Activated CD4-positive, alpha-beta T cell treated with anti-CD3 and anti-CD28 coated beads, Interleukin-2, amount 10 ng/mL, durations not matched to agents 7 days and 5 days (primary cell): Measurements from ENCODE around the gene TBL3. TPM values are rescaled to one million over a fixed set of nuclear protein-coding genes. Genes with fewer than 3 reads are reported as not detected.
"Not testable (repeated sequence)": the region's sequence is repeated elsewhere in the genome, so short reads cannot be mapped to it uniquely, and the experiment has no call there.

Experiments
- CTCF ChIA-PET: fragments of 350-600 bp; sonication (Branson Sonifier 250); formaldehyde crosslinking; loops from one replicate; lab custom pipeline; 2021; ENCODE audit warnings: antibody characterized with exemption; lab: Charles Lee
- POLR2A ChIA-PET: fragments of 350-600 bp; sonication (Branson Sonifier 250); formaldehyde crosslinking; loops from one replicate; lab custom pipeline; 2021; ENCODE audit warnings: antibody characterized with exemption; lab: Charles Lee
- DNase-seq: peaks from one replicate; pipeline ENCODE4 v3.0.0-alpha.2; 2020
- H3K27ac Mint-ChIP-seq: one replicate; pipeline ENCODE4 v1.8.0; 2021; ENCODE audit warnings: mild to moderate bottlenecking, moderate library complexity, mixed read lengths
- H3K27me3 Mint-ChIP-seq: one replicate; pipeline ENCODE4 v1.8.0; 2021; ENCODE audit warnings: mixed read lengths
- H3K36me3 Mint-ChIP-seq: one replicate; pipeline ENCODE4 v1.8.0; 2021; ENCODE audit warnings: low read depth, mixed read lengths
- H3K4me1 Mint-ChIP-seq: one replicate; pipeline ENCODE4 v1.8.0; 2021; ENCODE audit warnings: mixed read lengths
- H3K4me3 Mint-ChIP-seq: one replicate; pipeline ENCODE4 v1.8.0; 2021; ENCODE audit warnings: mild to moderate bottlenecking, moderate library complexity, mixed read lengths
- H3K9me3 Mint-ChIP-seq: one replicate; pipeline ENCODE4 v1.8.0; 2021; ENCODE audit warnings: mixed read lengths
- total RNA-seq, 2 experiments: library from RNA; stranded (reverse); gene quantifications; one replicate each; pipeline ENCODE4 v1.2.3, GENCODE V29; 2021

Gene TBL3
- total RNA-seq, 2 experiments from 2014 or later = 26.1 to 27.0 TPM

DNA sequence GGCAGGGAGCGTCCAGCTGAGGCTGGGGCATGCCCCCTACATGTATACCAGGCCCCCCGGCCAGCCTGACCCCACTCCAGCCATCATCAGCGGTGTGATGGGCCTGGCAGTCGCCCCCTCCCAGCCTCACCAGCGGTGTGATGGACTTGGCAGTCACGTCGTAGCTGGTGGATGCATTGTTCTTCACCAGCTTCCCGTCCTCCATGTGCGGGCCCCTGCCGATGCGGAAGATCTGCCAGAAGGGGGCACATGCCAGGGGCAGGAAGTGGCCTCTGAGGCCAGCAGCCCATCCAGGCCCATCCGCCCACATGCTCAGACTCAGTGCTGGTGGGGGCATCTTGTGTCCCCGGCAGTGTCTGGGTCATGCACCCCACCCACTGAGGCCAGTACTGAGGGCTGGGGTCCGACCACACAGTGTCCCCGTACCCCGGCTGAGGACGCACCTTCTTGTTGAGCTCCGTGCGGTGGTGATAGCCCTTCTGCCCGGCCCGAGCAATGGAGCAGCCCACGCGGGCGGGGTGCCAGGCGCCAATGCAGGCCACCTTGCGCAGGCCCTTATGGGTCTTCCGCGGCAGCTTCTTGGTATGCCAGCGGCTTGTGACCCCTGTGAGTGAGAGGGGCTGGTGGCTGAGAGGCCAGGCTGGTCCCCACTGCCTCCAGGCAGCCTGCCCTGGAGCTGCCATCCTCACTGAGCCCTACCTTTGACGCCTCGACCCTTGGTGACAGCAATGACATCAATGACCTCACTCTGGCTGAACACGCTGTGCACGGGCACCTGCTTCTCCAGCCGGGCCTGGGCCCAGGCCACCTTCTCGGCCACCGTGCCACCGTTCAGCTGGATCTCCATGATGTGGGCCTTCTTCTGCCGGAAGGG, 25.1 kb upstream of the TBL3 start:
- Mint-ChIP-seq H3K4me1 (peaks cover 18% of the 10 kb centered on the region), H3K27ac (no peak overlapping the region), H3K9me3 (no peaks in the 10 kb centered on the region), H3K36me3 (no peaks in the 10 kb centered on the region), H3K27me3 (no peaks in the 10 kb centered on the region), H3K4me3 (no peak overlapping the region)
- DNase-seq = no peak
- ChIA-PET POLR2A (no interaction called here), CTCF (interaction anchor here (0.6 to 0.7 kb wide), 2 partner anchors 13 to 1171 kb away, joined by 4 read pairs; partner anchors contain the start of gene NDUFB10)

DNA sequence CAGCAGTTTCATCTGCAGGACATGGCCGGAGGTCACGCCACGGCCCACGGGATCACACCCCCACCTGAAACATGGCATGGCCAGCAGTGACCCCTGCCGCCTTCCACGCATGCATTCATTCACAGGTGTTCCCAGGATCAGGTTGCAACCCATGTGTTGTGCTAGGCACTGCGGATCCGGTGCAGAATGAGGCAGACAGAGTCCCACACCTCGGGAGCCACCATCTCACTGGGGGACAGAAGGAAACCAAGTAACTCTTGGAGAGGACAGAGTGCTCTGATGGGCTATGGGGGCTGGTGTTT, 24.5 kb upstream of the TBL3 start:
- Mint-ChIP-seq H3K27ac (peak overlapping the region; percentile 25), H3K36me3 (no peaks in the 10 kb centered on the region), H3K4me3 (no peak overlapping the region), H3K27me3 (peaks cover 2% of the 10 kb centered on the region), H3K9me3 (no peaks in the 10 kb centered on the region), H3K4me1 (peaks cover 13% of the 10 kb centered on the region)
- ChIA-PET POLR2A (no interaction called here), CTCF (interaction anchor here (0.6 kb wide), 1 partner anchor 1170 kb away, joined by 4 read pairs; no protein-coding TSS in a partner anchor)
- no peak for DNase-seq

DNA sequence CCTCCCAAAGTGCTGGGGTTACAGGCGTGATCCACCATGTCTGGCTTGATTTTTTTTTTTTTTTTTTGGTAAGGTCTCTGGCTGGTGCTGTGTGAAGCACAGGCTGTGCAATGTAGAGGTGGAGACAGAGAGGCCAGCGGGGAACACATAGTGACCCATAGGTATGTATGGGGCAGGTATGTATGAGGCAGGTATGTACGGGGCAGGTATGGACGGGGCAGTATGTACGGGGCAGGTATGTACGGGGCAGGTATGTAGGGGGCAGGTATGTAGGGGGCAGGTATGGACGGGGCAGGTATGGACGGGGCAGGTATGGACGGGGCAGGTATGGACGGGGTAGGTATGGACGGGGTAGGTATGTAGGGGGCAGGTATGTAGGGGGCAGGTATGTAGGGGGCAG, 22.3 kb upstream of the TBL3 start:
- Mint-ChIP-seq H3K4me1 (peaks cover under 1% of the 10 kb centered on the region), H3K36me3 (no peaks in the 10 kb centered on the region), H3K27me3 (peaks cover 2% of the 10 kb centered on the region), H3K9me3 (no peaks in the 10 kb centered on the region), H3K4me3 (no peak overlapping the region), H3K27ac (no peak overlapping the region)
- no peak for DNase-seq
- ChIA-PET POLR2A (no interaction called here), CTCF (interaction anchor here (0.6 kb wide), 1 partner anchor 145 kb away, joined by 5 read pairs; no protein-coding TSS in a partner anchor)

DNA sequence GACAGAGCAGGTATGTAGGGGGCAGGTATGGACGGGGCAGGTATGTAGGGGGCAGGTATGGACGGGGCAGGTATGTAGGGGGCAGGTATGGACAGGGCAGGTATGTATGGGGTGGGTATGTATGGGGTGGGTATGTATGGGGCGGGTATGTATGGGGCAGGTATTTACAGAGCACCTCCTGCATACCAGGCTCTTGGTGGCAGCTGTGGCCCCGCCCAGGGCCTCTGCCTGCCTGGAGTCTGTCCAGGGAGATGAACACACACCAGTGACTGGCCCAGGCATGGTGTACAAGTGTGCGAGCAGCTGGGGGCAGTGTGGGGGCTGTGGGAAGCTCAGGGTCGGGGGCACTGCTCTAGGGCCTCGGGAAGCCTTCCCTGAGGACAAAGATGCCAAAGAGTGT, 21.8 kb upstream of the TBL3 start:
- Mint-ChIP-seq H3K4me1 (no peaks in the 10 kb centered on the region), H3K36me3 (no peaks in the 10 kb centered on the region), H3K9me3 (no peaks in the 10 kb centered on the region), H3K27me3 (peaks cover 2% of the 10 kb centered on the region), H3K4me3 (no peak overlapping the region), H3K27ac (no peak overlapping the region)
- ChIA-PET POLR2A (no interaction called here), CTCF (interaction anchor here (1.3 kb wide), 1 partner anchor 9 kb away, joined by 6 read pairs; the partner anchor contains the start of gene NDUFB10)
- no peak for DNase-seq

DNA sequence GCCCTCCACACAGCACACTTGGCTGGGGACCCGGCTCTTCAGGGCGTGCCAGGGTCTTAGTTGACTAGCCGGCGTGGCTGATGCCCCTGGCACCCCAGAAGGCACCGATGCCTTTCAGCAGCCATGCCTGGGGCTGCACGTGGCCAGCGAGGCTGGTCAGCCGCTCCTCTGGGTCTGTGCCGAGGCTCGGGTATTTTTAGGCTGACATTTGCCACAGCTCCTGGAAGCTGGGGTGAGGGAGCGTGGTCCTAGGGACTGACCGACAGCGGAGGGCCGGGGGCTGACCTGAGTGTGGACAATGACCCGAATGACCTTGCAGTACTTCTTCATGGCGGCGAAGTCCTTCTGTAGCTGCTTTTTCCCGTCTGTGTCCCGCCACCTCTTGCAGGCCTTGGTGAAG, 21.3 kb upstream of the TBL3 start:
- Mint-ChIP-seq H3K4me3 (no peak overlapping the region), H3K4me1 (no peaks in the 10 kb centered on the region), H3K27me3 (peaks cover 2% of the 10 kb centered on the region), H3K9me3 (no peaks in the 10 kb centered on the region), H3K27ac (no peak overlapping the region), H3K36me3 (no peaks in the 10 kb centered on the region)
- ChIA-PET CTCF (interaction anchor here (1.3 kb wide), 1 partner anchor 9 kb away, joined by 6 read pairs; the partner anchor contains the start of gene NDUFB10), POLR2A (no interaction called here)
- DNase-seq = no peak

DNA sequence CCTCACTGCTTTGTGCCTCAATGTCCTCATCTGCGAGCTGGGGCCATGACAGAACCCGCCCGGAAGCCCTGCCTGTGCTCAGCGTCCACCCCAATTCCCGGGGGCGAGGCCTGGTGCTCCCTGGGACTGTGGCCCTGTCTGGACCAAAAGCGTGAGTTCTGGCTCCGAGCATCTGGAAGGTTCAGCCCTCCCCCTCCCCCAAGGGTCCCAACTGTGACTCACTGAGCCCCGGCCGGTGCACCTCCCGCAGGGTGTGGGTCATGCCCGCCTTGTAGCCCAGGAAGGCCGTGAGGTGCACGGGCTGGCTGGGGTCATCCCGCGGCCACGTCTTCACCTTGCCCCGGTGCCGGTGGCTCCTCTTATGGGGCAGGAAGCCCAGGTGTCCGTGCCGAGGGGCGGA, 18.1 kb upstream of the TBL3 start:
- no peak overlapping the region for H3K4me3 Mint-ChIP-seq
- no peak overlapping the region for H3K27ac Mint-ChIP-seq
- H3K27me3 Mint-ChIP-seq = peaks cover 2% of the 10 kb centered on the region
- no peaks in the 10 kb centered on the region for H3K36me3 Mint-ChIP-seq
- no peaks in the 10 kb centered on the region for H3K9me3 Mint-ChIP-seq
- no peaks in the 10 kb centered on the region for H3K4me1 Mint-ChIP-seq
- DNase-seq = no peak
- CTCF ChIA-PET = no interaction called here
- POLR2A ChIA-PET = no interaction called here

DNA sequence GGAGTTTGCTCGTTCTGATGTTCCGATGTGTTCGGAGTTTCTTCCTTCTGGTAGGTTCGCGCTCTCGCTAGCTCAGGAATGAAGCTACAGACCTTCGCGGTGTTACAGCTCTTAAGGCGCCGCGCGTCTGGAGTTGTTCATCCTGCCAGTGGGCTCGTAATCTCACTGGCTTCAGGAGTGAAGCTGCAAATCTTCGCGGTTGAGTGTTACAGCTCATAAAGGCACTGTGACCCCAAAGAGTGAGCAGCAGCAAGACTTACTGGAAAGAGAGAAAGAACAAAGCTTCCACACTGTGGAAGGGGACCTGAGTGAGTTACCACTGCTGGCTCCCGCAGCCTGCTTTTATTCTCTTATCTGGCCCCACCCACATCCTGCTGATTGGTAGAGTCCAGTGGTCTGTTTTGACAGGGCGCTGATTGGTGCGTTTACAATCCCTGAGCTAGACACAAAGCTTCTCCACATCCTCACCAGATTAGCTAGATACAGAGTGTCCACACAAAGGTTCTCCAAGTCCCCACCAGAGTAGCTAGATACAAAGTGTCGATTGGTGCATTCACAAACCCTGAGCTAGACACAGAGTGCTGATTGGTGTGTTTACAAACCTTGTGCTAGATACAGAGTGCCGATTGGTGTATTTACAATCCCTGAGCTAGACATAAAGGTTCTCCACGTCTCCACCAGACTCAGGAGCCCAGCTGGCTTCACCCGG, 14.3 kb upstream of the TBL3 start:
- H3K27ac Mint-ChIP-seq, H3K9me3 Mint-ChIP-seq, H3K27me3 Mint-ChIP-seq, H3K4me3 Mint-ChIP-seq, DNase-seq, CTCF ChIA-PET, POLR2A ChIA-PET: not testable (repeated sequence)
- Mint-ChIP-seq H3K36me3 (peaks cover 17% of the 10 kb centered on the region), H3K4me1 (peaks cover 28% of the 10 kb centered on the region)

DNA sequence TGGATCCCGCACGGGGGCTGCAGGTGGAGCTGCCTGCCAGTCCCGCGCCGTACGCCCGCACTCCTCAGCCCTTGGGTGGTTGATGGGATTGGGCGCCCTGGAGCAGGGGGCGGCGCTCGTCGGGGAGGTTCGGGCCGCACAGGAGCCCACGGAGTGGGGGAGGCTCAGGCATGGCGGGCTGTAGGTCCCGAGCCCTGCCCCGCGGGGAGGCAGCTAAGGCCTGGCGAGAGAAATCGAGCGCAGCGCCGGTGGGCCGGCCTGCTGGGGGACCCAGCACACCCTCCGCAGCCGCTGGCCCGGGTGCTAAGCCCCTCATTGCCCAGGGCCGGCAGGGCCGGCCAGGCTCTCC, 13.7 kb upstream of the TBL3 start:
- DNase-seq, H3K4me3 Mint-ChIP-seq, H3K27me3 Mint-ChIP-seq, H3K27ac Mint-ChIP-seq, H3K9me3 Mint-ChIP-seq, POLR2A ChIA-PET: not testable (repeated sequence)
- Mint-ChIP-seq H3K4me1 (peaks cover 34% of the 10 kb centered on the region), H3K36me3 (peaks cover 22% of the 10 kb centered on the region)
- CTCF ChIA-PET = interaction anchor here (1.7 to 2.0 kb wide), 2 partner anchors 7 to 131 kb away, joined by 3 to 6 read pairs; partner anchors contain the start of genes FAHD1 and HAGH

DNA sequence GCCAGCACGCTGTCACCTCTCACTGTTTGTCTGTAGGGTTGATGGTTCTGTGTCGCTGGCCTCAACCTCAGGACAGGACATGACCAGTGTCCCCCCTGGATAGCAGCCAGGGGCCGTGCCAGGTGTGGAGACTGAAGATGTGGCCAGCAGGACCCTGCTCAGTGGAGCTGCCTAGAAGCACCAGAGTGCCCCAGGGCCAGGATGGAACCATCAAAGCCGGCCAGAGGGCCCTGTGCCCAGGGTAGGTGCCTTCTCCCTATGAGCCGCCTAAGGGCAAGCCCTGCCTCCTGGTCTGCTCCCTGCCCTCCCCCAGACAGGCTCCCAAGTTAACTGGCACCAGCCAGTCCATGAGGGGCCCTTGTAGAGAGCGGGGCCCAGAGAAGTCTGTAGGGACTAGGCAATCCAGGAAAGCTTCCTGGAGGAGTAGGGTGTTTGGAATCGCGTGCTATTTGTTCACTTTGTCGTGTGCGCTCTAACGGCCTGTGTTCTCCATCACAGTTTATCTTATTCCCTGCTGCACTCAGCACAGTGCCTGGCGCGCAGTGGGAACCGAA, 13.1 kb upstream of the TBL3 start:
- Mint-ChIP-seq H3K36me3 (peaks cover 29% of the 10 kb centered on the region), H3K27ac (peak overlapping the region; percentile 60), H3K4me1 (peaks cover 41% of the 10 kb centered on the region), H3K27me3 (no peaks in the 10 kb centered on the region), H3K4me3 (peak overlapping the region; percentile 93), H3K9me3 (no peaks in the 10 kb centered on the region)
- DNase-seq = no peak
- ChIA-PET POLR2A (no interaction called here), CTCF (interaction anchor here (1.0 to 2.0 kb wide), 3 partner anchors 8 to 132 kb away, joined by 3 to 6 read pairs (median 4); partner anchors contain the start of genes FAHD1 and HAGH)

DNA sequence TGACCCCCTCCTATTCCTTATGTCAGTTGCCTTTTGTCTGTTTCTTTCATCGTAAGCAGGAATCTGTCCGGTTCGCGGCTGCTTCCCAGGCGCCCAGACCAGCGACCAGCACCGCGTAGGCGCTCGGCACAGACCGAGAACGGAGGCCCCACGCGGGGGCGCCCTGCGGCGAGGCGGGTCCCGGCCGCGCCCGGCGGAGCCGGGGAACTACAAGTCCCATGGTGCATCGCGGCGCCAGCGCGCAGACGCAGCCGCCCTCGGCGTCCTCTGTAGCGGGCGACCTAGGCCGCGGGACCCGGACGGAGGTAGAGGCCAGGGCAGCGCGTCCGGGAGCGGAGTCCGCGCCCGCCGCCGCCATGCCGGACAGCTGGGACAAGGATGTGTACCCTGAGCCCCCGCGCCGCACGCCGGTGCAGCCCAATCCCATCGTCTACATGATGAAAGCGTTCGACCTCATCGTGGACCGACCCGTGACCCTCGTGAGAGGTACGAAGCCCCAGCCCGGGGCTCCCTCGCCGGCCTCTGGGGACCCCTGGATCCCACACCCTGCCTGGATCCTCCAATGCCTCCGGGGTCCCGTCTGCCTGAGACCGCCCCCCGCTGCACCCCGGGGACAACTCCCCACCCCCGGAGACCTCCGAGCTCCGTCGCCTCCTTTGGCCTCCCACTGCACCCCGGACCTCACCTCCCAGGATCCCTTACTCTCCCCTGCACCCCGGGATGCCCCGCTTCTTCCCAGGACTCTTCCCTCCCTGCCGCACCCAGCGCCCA, 12.4 kb upstream of the TBL3 start, which contains the start of gene NDUFB10:
NDUFB10 (plus strand) TSS at position 270 of the 771 bp plus-strand sequence; CDS start at position 357, 87 bp downstream.
- no peaks in the 10 kb centered on the region for H3K9me3 Mint-ChIP-seq
- DNase-seq = peak; percentile 91
- peaks cover 43% of the 10 kb centered on the region for H3K4me1 Mint-ChIP-seq
- ChIA-PET POLR2A (no interaction called here), CTCF (interaction anchor here (0.6 to 2.0 kb wide), 5 partner anchors 9 to 132 kb away, joined by 3 to 6 read pairs (median 3); partner anchors contain the start of genes FAHD1 and HAGH)
- peaks cover 34% of the 10 kb centered on the region for H3K36me3 Mint-ChIP-seq
- H3K4me3 Mint-ChIP-seq = peak within 1 kb of the TSS; percentile 93
- peak within 1 kb of the TSS; percentile 93 for H3K27ac Mint-ChIP-seq
- no peaks in the 10 kb centered on the region for H3K27me3 Mint-ChIP-seq

DNA sequence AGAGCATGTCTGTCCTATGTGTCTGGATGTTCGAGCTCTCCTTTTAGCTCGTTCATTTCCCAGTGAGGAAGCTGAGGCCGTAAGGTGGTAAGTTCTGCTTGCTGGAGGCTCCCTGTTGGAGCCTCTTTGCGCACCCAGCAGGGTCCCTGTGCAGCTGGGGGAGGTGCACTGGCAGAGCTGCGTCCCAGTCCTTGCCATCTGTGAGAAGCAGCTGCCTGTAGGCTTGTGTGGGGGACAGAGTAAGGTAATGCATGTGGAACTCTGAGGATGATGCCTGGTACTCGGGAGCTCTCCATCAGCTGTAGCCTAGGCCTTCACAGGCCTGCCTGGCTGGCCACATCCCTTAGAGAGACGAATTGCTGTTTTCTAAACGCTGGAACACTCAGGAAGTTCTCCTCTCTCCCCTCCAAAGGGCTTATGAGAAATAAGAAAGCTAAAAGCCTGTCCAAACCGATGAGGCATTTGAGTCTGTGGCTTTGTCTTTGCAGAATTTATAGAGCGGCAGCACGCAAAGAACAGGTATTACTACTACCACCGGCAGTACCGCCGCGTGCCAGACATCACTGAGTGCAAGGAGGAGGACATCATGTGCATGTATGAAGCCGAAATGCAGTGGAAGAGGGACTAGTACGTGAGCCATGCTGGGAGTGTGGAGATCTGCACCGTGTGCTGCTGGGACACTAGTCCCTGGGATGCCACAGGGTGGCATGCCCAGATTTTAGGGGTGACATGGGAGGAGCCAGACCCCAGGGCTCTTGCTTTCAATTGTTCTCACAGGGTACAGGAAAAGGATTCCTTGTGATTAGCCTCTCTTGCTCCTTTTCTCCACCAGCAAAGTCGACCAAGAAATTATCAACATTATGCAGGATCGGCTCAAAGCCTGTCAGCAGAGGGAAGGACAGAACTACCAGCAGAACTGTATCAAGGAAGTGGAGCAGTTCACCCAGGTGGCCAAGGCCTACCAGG, 10.9 kb upstream of the TBL3 start:
- ChIA-PET CTCF (interaction anchor here (1.1 kb wide), 1 partner anchor 61 kb away, joined by 3 read pairs; no protein-coding TSS in a partner anchor), POLR2A (no interaction called here)
- H3K36me3 Mint-ChIP-seq = peaks cover 40% of the 10 kb centered on the region
- H3K9me3 Mint-ChIP-seq = no peaks in the 10 kb centered on the region
- no peak for DNase-seq
- peak overlapping the region; percentile 93 for H3K27ac Mint-ChIP-seq
- H3K27me3 Mint-ChIP-seq = no peaks in the 10 kb centered on the region
- peaks cover 49% of the 10 kb centered on the region for H3K4me1 Mint-ChIP-seq
- peak overlapping the region; percentile 93 for H3K4me3 Mint-ChIP-seq
